ENCODE measurements around the gene ADTRP. TPM values are rescaled to one million over a fixed set of nuclear protein-coding genes. Genes with fewer than 3 reads are reported as not detected.

The ADTRP gene
- total and polyA plus RNA-seq, 8 donors, result 0.65 to 11.4 (median 1.4) TPM

DNA sequence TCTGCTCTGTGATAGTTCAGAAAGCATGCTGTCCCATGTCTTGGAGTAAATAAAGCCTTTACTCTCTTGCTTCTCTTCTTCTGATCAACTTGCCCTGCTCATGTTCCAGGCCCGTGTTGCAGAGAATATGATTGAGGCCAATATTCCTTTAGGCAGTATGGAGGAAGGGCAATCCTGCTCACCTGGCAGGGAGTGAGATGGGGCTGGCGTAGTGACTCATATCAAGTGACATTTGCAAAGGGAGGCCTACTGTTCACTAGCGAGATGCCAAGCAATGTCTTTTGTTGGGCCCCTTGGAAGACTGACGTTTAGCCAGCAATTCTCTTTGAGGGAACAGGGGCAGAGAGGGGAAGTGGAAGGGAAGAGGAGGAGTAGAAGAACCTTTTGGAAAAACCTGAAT lies 19.7 kb downstream of the ADTRP start:
- DNase-seq, result no peak
- ATAC-seq, result no peak
- Histone ChIP-seq H3K9me3 (peaks cover 0 to 5% of the 10 kb centered on the region in 2 donors), H3K36me3 (no peaks in the 10 kb centered on the region), H3K27ac (no peak overlapping the region), H3K4me1 (peaks cover 0 to 7% of the 10 kb centered on the region in 2 donors), H3K4me3 (no peak overlapping the region), H3K27me3 (no peaks in the 10 kb centered on the region)
- intact Hi-C loops (cut with DNase I), result no loop called here
- TF ChIP-seq, protein P1, sequence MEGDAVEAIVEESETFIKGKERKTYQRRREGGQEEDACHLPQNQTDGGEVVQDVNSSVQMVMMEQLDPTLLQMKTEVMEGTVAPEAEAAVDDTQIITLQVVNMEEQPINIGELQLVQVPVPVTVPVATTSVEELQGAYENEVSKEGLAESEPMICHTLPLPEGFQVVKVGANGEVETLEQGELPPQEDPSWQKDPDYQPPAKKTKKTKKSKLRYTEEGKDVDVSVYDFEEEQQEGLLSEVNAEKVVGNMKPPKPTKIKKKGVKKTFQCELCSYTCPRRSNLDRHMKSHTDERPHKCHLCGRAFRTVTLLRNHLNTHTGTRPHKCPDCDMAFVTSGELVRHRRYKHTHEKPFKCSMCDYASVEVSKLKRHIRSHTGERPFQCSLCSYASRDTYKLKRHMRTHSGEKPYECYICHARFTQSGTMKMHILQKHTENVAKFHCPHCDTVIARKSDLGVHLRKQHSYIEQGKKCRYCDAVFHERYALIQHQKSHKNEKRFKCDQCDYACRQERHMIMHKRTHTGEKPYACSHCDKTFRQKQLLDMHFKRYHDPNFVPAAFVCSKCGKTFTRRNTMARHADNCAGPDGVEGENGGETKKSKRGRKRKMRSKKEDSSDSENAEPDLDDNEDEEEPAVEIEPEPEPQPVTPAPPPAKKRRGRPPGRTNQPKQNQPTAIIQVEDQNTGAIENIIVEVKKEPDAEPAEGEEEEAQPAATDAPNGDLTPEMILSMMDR (IDR thresholded peaks at IDR 0.05), result no peak

DNA sequence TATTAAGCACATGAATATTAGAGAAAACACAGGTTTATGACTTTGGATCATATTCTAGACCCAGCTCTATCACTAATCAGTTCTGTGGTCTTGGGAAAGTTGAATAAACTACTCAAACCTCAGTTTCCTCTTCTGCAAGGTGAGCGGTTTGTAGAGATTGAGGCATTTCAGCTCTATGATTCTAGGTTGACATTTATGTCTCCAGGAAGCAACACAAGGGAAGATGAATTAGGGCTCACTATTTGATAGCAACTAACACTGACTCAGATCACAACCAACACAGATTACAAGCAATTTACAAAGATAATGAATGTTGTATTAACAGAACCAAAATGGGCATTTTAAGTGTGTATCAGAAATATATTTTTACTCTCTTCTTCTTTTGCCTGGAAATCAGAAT lies 21.9 kb downstream of the ADTRP start:
- no peak overlapping the region for H3K4me3 ChIP-seq
- TF ChIP-seq, protein P1 (IDR thresholded peaks at IDR 0.05), result no peak
- H3K4me1 ChIP-seq, result no peaks in the 10 kb centered on the region
- DNase-seq, result no peak
- H3K27ac ChIP-seq, result no peak overlapping the region
- no peaks in the 10 kb centered on the region for H3K36me3 ChIP-seq
- no peak for ATAC-seq
- peaks cover 0 to 5% of the 10 kb centered on the region in 2 donors for H3K9me3 ChIP-seq
- intact Hi-C loops (cut with DNase I), result no loop called here
- no peaks in the 10 kb centered on the region for H3K27me3 ChIP-seq

GRCh38 chr6:11756292-11756691 lies 22.3 kb downstream of the ADTRP start:
- H3K27ac ChIP-seq, result no peak overlapping the region
- no peaks in the 10 kb centered on the region for H3K4me1 ChIP-seq
- no peaks in the 10 kb centered on the region for H3K27me3 ChIP-seq
- TF ChIP-seq, protein P1 (IDR thresholded peaks at IDR 0.05), result no peak
- H3K9me3 ChIP-seq, result peaks cover 0 to 5% of the 10 kb centered on the region in 2 donors
- DNase-seq, result no peak
- H3K36me3 ChIP-seq, result no peaks in the 10 kb centered on the region
- intact Hi-C loops (cut with DNase I), result no loop called here
- no peak overlapping the region for H3K4me3 ChIP-seq
- ATAC-seq, result no peak

DNA sequence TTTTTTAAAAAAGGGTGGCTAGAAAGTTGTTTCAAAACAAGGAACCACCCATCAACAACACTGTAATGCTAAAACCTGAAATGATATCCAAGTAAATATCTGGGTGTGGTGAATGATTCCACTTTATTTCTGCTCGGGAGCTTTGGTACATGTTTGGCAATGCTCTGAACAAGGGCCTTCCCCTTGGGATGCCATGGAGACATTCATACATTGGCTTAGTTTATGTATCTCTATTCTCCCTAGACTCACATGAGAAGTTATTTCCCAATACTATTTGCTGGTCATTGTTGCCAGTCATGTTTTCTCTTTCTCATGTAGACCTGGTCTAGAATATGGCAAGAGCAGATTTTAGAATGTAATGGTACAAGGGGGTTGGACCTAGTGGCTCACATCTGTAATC lies 22.9 kb downstream of the ADTRP start:
- no peaks in the 10 kb centered on the region for H3K36me3 ChIP-seq
- intact Hi-C loops (cut with DNase I), result no loop called here
- H3K27me3 ChIP-seq, result no peaks in the 10 kb centered on the region
- ATAC-seq (no peak), DNase-seq (no peak)
- H3K27ac ChIP-seq, result no peak overlapping the region
- peaks cover 0 to 5% of the 10 kb centered on the region in 2 donors for H3K9me3 ChIP-seq
- no peak overlapping the region for H3K4me3 ChIP-seq
- H3K4me1 ChIP-seq, result no peaks in the 10 kb centered on the region
- TF ChIP-seq, protein P1 (IDR thresholded peaks at IDR 0.05), result no peak

DNA sequence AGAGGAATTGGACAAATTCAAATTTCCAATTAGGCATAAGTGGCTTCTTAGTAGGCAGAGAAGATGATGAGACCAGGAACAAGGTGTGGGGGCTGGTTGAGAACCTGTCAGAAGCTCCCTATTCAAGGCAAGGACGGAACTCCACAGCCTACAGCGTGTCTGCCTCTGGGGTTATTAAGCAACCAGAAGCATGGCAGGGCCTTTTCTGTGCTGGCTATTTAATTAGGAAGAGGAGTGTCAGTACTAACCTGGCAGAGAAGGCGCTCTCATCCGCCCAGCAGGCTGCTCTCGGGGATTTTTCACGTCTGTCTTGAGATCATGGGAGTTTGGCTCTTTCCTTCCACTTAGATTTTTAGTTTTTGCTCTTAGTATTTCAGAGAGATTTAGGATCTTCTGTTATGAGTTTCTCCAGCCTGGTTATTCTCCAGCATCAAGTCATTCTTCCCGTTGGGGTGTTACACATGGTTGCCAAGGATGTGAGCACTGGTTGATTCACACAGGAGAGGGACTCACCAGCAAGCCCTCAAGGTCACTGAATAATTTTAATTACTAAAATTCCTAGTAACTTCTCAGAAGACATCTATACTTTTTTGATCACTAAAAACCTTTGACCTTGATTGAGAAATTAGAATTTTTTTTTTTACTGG lies 23.9 kb downstream of the ADTRP start:
- ATAC-seq (no peak), DNase-seq (no peak)
- Histone ChIP-seq H3K9me3 (peaks cover 0 to 5% of the 10 kb centered on the region in 2 donors), H3K27ac (no peak overlapping the region), H3K27me3 (no peaks in the 10 kb centered on the region), H3K4me1 (no peaks in the 10 kb centered on the region), H3K36me3 (no peaks in the 10 kb centered on the region), H3K4me3 (no peak overlapping the region)
- TF ChIP-seq, protein P1 (IDR thresholded peaks at IDR 0.05), result no peak
- intact Hi-C loops (cut with DNase I), result no loop called here
